Stomach (tissue), 4 donors: Measurements from ENCODE around the gene ZNF213.

Experiments used
- CTCF ChIP-seq, 7 experiments: fragments of 450-650 bp in 4 of 7; fragments of 200-600 bp in 3 of 7; sonication (generic) in 3 of 7; IDR thresholded peaks; one replicate each; pipeline ENCODE4 v1.5.1; 2016 to 2019; ENCODE audit warnings: antibody characterized with exemption in 7 of 7, control low read depth in 2 of 7, mild to moderate bottlenecking in 1 of 7
- POLR2A ChIP-seq, 4 donors: fragments of 450-650 bp; IDR thresholded peaks; one replicate each; pipeline ENCODE4 v1.6.1; 2016; ENCODE audit warnings: antibody characterized with exemption in 4 of 4, control low read depth in 2 of 4, mild to moderate bottlenecking in 1 of 4, moderate library complexity in 1 of 4

DNA sequence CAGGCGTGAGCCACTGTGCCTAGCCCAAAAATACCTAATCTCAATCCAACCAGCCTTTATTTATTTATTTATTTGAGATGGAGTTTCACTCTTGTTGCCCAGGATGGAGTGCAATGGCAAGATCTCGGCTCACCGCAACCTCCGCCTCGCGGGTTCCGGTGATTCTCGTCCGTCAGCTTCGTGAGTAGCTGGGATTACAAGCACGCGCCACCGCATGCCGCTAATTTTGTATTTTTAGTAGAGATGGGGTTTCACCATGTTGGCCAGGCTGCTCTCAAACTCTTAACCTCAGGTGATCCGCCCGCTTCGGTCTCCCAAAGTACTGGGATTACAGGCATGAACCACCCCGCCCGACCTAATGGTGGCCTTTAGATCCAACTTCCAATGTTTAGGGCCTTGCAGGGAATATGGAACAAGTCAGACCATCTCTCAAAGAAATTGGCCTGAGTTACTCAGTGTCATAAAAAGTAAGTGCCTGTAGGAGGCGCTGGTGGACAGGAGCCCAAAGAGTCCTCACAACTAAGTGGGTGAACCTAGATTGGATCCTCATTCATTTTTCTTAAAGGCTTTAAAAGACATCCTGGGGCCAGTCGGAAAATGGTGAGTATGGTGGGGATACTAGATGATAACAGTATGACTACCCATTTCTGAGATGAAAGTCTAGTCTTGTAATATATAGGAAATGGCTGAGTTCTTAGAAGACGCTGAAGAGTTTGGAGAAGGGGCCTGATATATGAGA is 40.4 kb upstream of the ZNF213 start:
- peak in 3 of 7 experiments; percentile 12 to 49 (median 39) for TF ChIP-seq CTCF (IDR thresholded peaks at IDR 0.05)
- no peak for TF ChIP-seq POLR2A (IDR thresholded peaks at IDR 0.05)
